HG03196 (cell line): ENCODE results near the gene TRAPPC2B.
"Not testable (repeated sequence)": the region's sequence is repeated elsewhere in the genome, so short reads cannot be mapped to it uniquely, and the experiment has no call there.

Experiments
- ATAC-seq: cut with Tn5 transposase; IDR thresholded peaks from one replicate; pipeline ENCODE4 v1.9.1; 2021; ENCODE audit not compliant: unreplicated experiment

Gene TRAPPC2B

GRCh38 chr19:57374179-57374578 lies 10.8 kb downstream of the TRAPPC2B start:
- ATAC-seq, result no peak

GRCh38 chr19:57374647-57375046 lies 11.3 kb downstream of the TRAPPC2B start:
- not testable (repeated sequence) for ATAC-seq

- no peak for ATAC-seq
Measured at GRCh38 chr19:57376151-57376550, 12.8 kb downstream of the TRAPPC2B start.

GRCh38 chr19:57377498-57378146 lies 14.3 kb downstream of the TRAPPC2B start:
- ATAC-seq, result no peak

GRCh38 chr19:57380923-57381322 lies 17.6 kb downstream of the TRAPPC2B start:
- no peak for ATAC-seq

- no peak for ATAC-seq
Measured at GRCh38 chr19:57382806-57383488, 19.6 kb downstream of the TRAPPC2B start.

GRCh38 chr19:57389194-57389729 lies 25.9 kb downstream of the TRAPPC2B start:
- ATAC-seq, result no peak

GRCh38 chr19:57389730-57390598 lies 26.6 kb downstream of the TRAPPC2B start, which contains the start of gene ZNF548:
Gene ZNF548, plus strand, starts transcription at chr19:57389854. Its CDS starts 246 bp downstream, at chr19:57390100.
- peak; percentile 96 for ATAC-seq

GRCh38 chr19:57395710-57396109 lies 32.4 kb downstream of the TRAPPC2B start:
- ATAC-seq, result no peak

GRCh38 chr19:57398868-57399267 lies 35.5 kb downstream of the TRAPPC2B start:
- no peak for ATAC-seq

- no peak for ATAC-seq
Measured at GRCh38 chr19:57403737-57404563, 40.6 kb downstream of the TRAPPC2B start.

GRCh38 chr19:57406516-57407123 lies 43.3 kb downstream of the TRAPPC2B start:
- ATAC-seq, result no peak

- ATAC-seq, result peak; percentile 99
Measured at GRCh38 chr19:57410877-57411671, 47.7 kb downstream of the TRAPPC2B start, which contains the start of gene ZNF17. Gene ZNF17, plus strand, starts transcription at chr19:57411161. Its CDS starts 2,455 bp downstream, at chr19:57413616.
